ENCODE data around the gene SNX20. TPM values are rescaled to one million over a fixed set of nuclear protein-coding genes. Genes with fewer than 3 reads are reported as not detected.
A peak's percentile ranks its signal among the peaks of the same experiment; 100 is the strongest.

SNX20 gene
- polyA plus RNA-seq, 12 donors: 1.1 to 4.6 (median 1.6) TPM; not detected in 2

- no peak for DNase-seq
Measured at GRCh38 chr16:50659806-50660205, 21.3 kb downstream of the SNX20 start.

DNA sequence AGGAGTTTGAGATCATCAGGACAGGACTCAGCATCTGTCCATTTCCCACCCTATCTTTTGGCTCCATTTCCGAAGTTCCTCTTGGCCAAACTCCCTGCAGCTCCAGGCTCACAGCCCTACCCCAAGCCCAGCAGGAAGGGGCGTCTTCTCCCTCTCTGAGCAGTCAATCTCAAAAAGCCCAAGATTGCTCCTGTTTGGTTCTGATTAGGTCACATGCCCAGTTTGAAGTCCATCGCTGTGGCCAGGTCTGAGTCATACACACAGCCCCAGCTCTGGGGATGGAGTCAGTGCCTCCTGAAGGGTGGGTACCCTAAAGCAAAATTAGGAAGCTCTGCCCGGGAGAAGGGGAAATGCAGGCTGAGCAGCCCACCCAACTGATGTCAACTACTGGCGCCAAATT is 23.9 kb downstream of the SNX20 start:
- no peak for DNase-seq

GRCh38 chr16:50655558-50656055 is 25.5 kb downstream of the SNX20 start:
- no peak for DNase-seq

- no peak for DNase-seq
Measured at GRCh38 chr16:50653633-50654519, 27.2 kb downstream of the SNX20 start.

DNA sequence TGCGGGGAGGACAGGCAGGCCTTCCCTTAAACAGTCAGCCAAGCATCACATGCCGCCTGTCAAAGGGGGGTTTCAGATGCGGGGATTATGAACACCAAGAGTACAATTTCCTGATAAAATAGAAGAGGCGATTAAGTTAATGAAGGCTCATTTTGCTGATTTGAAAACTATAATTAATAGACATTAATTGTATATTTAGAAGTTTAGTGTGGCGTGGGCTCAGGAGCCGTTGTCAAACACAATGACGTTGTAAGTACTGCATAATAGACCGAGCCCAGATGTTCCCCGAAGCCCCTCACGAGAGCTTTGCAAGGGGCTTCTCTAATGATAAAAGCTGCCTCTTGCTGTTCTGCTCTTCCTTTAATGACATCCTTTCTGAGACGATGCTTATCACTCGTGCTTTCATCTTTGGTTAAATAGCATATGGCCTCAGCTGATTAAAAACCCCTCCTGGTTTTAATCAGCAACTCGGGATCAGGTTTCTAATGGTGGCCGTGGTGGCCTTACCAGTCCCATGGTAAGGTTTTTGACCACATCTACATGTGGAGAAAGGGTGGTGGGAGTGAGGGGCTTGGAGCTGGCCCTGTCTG is 28.2 kb downstream of the SNX20 start:
- DNase-seq: no peak

DNA sequence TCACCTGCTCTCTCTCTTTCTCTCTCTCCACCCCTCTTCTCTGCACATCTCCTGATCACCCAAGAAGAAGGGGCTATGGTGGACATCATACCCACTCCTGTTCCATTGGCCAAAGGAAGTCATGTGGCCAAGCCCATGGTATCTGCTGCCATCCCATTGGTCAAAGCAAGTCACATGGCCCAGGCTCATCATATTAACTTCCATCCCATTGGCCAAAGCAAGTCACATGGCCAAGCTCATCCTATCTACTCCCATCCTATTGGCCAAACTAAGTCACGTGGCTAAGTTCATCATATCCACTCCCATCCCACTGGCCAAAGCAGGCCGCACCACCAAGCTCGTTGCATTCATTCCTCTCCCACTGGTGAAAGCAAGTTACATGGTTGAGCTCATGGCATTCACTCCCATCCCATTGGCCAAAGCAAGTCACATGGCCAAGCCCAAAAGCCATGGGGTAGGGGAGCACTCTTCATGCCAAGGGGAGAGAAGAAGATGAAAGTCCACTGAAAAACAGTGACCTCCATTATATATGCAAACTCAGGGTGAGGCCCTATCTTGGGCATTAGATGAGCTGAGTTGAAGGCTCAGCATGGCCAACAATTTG is 29.2 kb downstream of the SNX20 start:
- DNase-seq: no peak

DNA sequence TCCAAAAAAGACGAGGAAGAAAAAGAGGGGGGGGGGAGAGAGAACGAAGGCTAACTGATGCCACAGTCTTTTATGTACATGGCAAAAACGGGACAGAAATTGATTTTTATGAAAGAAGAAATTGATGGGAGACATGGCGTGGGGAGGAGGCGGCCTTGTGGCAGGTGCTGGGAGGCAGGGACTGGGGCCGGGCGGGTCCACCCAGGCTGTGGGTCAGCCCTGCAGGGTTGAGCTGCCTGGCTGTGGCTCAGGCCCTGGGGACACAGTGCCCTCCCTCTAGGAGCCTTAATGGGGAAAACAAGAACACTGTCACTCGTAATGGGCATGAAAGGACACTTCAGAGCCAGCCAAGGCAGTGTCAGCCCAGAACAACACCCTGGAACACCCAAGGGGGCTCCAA is 34.8 kb downstream of the SNX20 start:
- no peak for DNase-seq

DNA sequence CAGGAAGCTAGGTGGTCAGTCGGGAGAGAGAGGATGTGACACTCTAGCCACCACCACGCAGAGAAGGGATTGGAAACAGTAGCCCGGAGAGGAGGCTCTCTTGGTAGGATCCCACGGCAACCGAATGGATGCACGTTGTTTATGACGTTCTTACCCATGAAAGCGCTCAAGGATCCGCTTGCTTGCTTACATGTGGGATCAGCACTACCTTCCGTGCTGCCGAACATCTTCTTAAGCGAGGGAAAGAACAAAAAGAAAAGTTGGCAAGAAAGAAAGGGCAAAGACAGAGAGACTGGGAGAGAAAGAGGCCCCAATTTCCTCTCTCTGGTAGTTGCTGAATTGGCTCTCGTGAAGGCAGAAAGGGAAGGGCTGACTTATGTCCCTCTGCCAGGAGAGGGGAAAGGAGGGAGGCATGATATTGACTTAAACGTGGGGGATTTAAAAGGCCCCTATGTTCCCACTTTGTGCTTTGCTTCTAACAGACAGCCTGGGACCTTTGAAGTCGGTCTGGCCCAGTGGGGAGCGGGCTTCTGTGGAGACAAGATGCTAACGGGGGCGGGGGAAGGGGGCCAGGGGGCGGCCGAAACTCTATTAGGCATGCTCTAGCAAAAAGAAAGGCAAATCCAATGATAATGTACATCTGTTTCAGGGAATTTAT is 35.4 kb downstream of the SNX20 start:
- DNase-seq: no peak

DNA sequence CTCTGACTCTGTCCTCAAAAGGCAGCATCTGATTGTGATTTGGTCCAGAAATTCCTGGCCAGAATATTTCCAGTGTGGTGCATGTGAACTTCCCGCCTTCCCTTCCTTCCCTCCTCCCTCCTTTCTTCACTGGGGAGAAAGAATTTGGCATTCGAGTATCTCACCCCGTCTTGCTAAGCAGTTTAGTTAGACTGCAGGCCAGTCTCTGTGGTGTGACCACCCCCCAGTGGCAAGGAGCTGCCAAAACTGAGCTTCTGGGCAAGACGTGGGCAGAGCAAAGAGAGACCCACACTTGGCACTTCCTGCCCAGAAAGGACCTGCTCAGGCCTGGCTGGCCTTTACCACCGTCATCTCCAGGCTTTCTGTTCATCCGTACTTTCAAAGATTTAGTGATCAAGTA is 36.4 kb downstream of the SNX20 start:
- DNase-seq: peak; percentile 37

- no peak for DNase-seq
Measured at GRCh38 chr16:50644245-50644644, 36.9 kb downstream of the SNX20 start.

DNA sequence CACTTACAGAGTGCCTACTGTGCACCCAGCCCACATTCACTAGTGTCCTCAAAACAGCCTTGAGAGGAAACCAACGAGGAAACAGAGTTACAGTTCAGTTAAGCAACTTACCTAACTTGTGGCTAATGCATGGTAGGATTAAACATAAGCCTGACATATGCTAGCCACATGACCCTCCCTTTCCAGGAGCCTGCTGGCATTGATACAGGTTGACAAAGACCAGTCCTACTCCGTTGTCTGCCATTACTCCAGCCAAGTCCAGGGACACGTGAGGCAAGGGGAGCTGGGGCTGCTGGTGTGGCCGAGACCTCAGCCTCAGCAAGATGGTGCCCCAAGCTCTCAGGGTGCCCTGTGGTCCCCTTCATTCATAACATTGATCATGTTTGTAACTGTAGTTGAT is 37.9 kb downstream of the SNX20 start:
- no peak for DNase-seq

DNA sequence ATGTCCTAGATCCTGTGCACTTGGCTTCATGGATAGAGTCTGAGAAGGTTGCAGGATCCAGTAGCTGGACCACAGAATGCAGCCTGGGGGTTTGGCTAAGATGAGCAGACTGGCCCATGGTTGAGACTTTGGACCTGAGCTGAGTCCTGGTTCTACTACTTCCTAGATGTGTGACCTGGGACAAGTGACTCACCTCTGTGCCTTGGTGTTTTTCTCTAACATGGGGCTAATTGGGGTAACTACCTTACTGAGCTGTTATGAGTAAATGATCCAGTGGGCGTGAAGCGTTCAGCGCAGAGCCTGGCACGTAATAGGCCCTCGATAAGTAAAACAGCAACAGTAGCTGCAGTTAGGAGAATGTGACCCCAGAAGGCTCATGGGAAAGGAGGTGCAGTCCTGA is 38.8 kb downstream of the SNX20 start:
- no peak for DNase-seq

DNA sequence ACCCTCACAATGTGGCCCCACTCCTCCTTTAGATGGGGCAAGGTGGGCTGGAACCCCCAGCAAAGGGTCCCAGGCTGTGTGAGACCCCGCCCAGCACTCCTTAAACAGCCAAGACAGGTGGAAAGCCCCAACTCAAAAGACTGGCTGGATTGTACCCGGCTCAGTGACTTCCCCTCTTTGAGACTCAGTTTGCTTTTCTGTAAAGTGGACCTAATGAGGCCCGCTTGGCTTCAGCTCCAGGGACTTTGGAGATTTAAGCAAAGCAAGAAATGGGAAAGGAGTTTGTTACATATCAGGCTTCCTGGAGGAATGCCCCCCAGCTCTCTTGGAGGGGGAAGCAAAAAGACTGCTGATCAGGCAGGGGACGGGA is 39.3 kb downstream of the SNX20 start:
- no peak for DNase-seq

- DNase-seq: no peak
Measured at GRCh38 chr16:50640919-50641817, 39.9 kb downstream of the SNX20 start.

DNA sequence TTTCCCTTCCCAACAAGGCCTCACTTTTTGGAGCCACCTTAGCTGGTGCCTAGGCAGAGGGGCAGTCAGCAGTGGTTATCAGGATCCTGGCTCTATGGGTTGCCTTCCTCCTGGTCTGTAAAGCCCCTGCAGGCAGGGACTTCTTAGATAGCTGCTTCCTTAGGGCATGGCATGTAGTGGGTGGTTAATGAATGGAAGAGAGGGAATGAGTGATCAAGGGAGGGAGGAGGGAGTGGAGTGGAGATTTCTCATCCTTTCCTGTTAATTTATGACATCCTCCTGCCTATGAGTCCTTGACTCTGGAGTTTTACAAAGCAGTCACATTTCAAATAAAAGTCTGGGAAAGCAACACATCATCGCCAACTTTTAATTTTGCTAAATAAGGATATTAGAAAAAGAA is 40.7 kb downstream of the SNX20 start:
- DNase-seq: no peak

DNA sequence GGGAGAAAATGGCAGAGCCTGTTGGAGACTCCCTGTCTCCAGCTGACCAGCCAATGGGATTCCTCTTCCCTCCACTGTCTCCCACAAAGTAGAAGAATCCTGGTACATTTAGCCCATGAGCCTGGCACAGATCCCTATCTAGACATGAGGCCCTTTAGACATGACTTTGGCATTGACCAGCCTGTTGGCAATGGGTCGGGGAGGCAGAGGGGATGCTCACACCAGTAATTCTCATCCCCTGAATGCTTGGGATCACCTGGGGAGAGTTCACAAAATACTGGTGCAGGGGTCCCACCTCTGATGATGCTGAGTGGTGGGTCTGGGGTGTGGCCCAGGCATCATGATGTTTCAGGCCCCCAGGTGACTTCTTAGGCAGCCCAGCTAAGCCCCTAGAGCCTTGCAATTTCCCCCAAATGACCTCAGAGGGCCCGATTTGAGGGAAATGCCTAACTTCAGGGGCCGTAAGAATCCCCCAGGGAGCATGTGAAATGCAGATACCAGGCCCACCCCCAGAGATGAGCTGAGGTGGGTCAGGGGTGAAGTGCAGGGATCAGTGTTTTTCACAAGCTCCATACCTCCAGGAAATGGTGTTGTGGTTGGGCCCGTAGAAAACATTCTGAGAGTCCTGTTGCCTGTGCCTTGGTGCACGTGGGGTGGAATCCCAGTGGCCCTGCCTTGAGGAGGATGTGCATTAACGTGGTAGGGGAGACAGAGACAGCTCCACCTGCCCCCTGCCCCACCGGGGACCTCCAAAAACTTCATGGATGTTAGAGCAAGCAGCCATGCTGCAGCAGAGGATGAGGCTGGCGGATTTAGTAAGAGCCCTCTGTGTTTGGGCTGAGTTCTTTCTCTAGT is 42.1 kb downstream of the SNX20 start:
- no peak for DNase-seq

GRCh38 chr16:50637716-50638602 is 43.2 kb downstream of the SNX20 start:
- DNase-seq: no peak

GRCh38 chr16:50636753-50637374 is 44.2 kb downstream of the SNX20 start:
- no peak for DNase-seq

Data from muscle of arm (tissue), 12 donors.